ENCODE results near the gene ANK3. TPM values are rescaled to one million over a fixed set of nuclear protein-coding genes. Genes with fewer than 3 reads are reported as not detected.

ANK3 gene
- total and polyA plus RNA-seq, 2 donors from 2014 or later, result 38.2 to 214 TPM

DNA sequence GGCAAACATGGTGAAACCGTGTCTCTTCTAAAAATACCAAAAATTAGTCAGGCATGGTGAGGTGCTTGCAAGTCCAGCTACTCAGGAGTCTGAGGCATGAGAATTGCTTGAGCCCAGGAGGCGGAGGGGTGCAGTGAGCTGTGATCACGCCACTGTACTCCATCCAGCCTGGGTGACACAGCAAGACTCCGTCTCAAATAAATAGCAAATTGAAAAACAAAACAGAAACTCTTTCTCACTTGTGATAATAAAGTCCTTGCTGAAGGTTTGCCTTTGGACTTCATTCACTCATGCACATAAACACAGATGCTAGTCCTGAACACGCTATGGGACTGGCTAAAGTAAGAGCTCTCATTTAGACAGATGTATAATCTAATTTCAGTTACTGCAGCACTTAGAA, 37.6 kb downstream of the ANK3 start:
- Histone ChIP-seq H3K9ac (ENCODE audit: low read length in 3 of 3) (no peak overlapping the region), H3K4me1 (ENCODE audit: control insufficient read depth in 2 of 3, insufficient read depth in 2 of 3, low read depth in 1 of 3, low read length in 3 of 3) (peaks cover 0 to 8% (median 5%) of the 10 kb centered on the region in 3 donors), H3K27me3 (ENCODE audit: control insufficient read depth, insufficient read depth, low read length) (no peaks in the 10 kb centered on the region), H3K27ac (ENCODE audit: low read depth in 2 of 2, low read length in 2 of 2) (no peak overlapping the region), H3K36me3 (ENCODE audit: control insufficient read depth in 2 of 3, insufficient read depth in 3 of 3, low read length in 3 of 3) (no peaks in the 10 kb centered on the region), H3K9me3 (ENCODE audit: control insufficient read depth in 2 of 3, insufficient read depth in 1 of 3, low read length in 3 of 3) (no peaks in the 10 kb centered on the region), H3K4me3 (ENCODE audit: low read length in 3 of 3) (no peak overlapping the region)
- TF ChIP-seq, protein P1, sequence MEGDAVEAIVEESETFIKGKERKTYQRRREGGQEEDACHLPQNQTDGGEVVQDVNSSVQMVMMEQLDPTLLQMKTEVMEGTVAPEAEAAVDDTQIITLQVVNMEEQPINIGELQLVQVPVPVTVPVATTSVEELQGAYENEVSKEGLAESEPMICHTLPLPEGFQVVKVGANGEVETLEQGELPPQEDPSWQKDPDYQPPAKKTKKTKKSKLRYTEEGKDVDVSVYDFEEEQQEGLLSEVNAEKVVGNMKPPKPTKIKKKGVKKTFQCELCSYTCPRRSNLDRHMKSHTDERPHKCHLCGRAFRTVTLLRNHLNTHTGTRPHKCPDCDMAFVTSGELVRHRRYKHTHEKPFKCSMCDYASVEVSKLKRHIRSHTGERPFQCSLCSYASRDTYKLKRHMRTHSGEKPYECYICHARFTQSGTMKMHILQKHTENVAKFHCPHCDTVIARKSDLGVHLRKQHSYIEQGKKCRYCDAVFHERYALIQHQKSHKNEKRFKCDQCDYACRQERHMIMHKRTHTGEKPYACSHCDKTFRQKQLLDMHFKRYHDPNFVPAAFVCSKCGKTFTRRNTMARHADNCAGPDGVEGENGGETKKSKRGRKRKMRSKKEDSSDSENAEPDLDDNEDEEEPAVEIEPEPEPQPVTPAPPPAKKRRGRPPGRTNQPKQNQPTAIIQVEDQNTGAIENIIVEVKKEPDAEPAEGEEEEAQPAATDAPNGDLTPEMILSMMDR (IDR thresholded peaks at IDR 0.05; ENCODE audit: borderline replicate concordance, extremely low read depth, insufficient read depth), result no peak
- FAIRE-seq, result no peak
- intact Hi-C loops (cut with DNase I), result no loop called here
- peak in 2 of 5 donors; percentile 10 to 36 for DNase-seq

DNA sequence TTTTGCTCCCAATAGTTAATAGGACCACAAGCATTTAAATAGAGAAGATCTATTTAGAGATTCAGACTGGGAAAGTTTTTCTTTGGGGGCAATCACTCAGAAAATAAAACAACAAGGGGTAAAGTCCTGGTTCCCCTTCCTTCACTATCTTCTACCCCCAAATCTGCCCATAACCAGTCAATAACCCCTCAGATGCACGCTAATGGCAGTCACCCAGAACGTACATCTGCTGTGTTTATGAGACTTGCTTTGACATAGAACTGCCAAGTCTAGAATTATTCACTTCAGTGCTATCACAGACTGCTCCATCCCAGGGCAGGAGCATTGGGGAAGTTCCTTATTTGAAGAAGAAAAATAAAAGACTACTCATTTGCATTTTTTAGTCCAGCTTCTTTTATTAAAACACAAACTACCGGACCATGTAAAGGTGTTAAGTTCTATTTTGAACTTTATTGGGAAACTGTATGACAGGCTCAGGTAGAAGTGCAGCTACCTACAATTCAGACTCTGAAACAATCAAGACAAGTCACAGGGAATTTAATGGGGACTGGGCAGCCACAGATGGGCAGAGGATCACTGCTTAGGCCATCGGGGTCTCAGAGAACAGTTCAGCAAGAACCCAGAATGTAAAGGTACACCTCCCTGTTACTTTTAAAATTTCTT, 38.4 kb downstream of the ANK3 start:
- Histone ChIP-seq H3K4me1 (ENCODE audit: control insufficient read depth in 2 of 3, insufficient read depth in 2 of 3, low read depth in 1 of 3, low read length in 3 of 3) (peaks cover 0 to 8% (median 5%) of the 10 kb centered on the region in 3 donors), H3K4me3 (ENCODE audit: low read length in 3 of 3) (no peak overlapping the region), H3K36me3 (ENCODE audit: control insufficient read depth in 2 of 3, insufficient read depth in 3 of 3, low read length in 3 of 3) (no peaks in the 10 kb centered on the region), H3K27ac (ENCODE audit: low read depth in 2 of 2, low read length in 2 of 2) (no peak overlapping the region), H3K27me3 (ENCODE audit: control insufficient read depth, insufficient read depth, low read length) (no peaks in the 10 kb centered on the region), H3K9ac (ENCODE audit: low read length in 3 of 3) (no peak overlapping the region), H3K9me3 (ENCODE audit: control insufficient read depth in 2 of 3, insufficient read depth in 1 of 3, low read length in 3 of 3) (no peaks in the 10 kb centered on the region)
- intact Hi-C loops (cut with DNase I), result no loop called here
- FAIRE-seq, result no peak
- TF ChIP-seq, protein P1 (IDR thresholded peaks at IDR 0.05; ENCODE audit: borderline replicate concordance, extremely low read depth, insufficient read depth), result no peak
- DNase-seq, result no peak

DNA sequence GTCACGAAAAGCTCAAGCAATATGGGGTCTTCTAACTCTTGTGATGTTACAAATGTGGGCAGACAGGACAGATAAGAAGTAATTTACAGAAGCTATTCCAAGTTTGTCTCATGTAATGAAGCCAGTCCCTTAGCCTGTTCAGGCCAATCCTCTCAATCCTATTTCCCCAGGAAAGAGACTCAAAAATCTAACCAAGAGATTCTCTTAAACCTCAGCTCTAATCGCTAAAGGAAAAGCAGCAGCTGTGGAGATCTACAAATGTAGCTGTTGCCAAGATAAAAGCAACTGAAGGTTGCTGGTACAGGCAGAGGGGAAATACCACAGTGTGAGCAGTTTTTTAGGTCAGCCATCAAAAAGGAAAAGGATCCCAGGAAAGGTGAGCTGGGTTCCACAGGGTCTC, 39.3 kb downstream of the ANK3 start:
- FAIRE-seq (no peak), DNase-seq (no peak)
- Histone ChIP-seq H3K9me3 (ENCODE audit: control insufficient read depth in 2 of 3, insufficient read depth in 1 of 3, low read length in 3 of 3) (no peaks in the 10 kb centered on the region), H3K27me3 (ENCODE audit: control insufficient read depth, insufficient read depth, low read length) (no peaks in the 10 kb centered on the region), H3K9ac (ENCODE audit: low read length in 3 of 3) (no peak overlapping the region), H3K4me3 (ENCODE audit: low read length in 3 of 3) (no peak overlapping the region), H3K27ac (ENCODE audit: low read depth in 2 of 2, low read length in 2 of 2) (no peak overlapping the region), H3K36me3 (ENCODE audit: control insufficient read depth in 2 of 3, insufficient read depth in 3 of 3, low read length in 3 of 3) (no peaks in the 10 kb centered on the region), H3K4me1 (ENCODE audit: control insufficient read depth in 2 of 3, insufficient read depth in 2 of 3, low read depth in 1 of 3, low read length in 3 of 3) (peaks cover 0 to 8% (median 5%) of the 10 kb centered on the region in 3 donors)
- intact Hi-C loops (cut with DNase I), result no loop called here
- TF ChIP-seq, protein P1 (IDR thresholded peaks at IDR 0.05; ENCODE audit: borderline replicate concordance, extremely low read depth, insufficient read depth), result no peak

Measured in kidney (tissue), 14 donors.